BE2C (cell line): ENCODE results near the gene DENND5B.
"Not testable (repeated sequence)": the region's sequence is repeated elsewhere in the genome, so short reads cannot be mapped to it uniquely, and the experiment has no call there.

Experiments
- DNase-seq: peaks from one replicate; pipeline ENCODE4 v3.0.0-alpha.2; 2020
- H3K27me3 ChIP-seq: fragments of 250-450 bp; sonication (Bioruptor Pico); 2 replicates; pipeline ENCODE4 v1.5.1; 2020; ENCODE audit warnings: mild to moderate bottlenecking
- H3K36me3 ChIP-seq: fragments of 250-450 bp; sonication (Bioruptor Pico); 2 replicates; pipeline ENCODE4 v1.5.1; 2020; ENCODE audit warnings: mild to moderate bottlenecking
- H3K4me1 ChIP-seq: fragments of 250-450 bp; sonication (Bioruptor Pico); 2 replicates; pipeline ENCODE4 v1.5.1; 2020
- H3K4me3 ChIP-seq: 2 replicates; pipeline ENCODE4 v1.5.1; 2011; ENCODE audit warnings: low read depth, low read length
- H3K9me3 ChIP-seq: fragments of 250-450 bp; sonication (Bioruptor Pico); 2 replicates; pipeline ENCODE4 v1.5.1; 2020
- CTCF ChIP-seq: IDR thresholded peaks from 2 replicates; pipeline ENCODE4 v1.5.1; 2012; ENCODE audit warnings: mild to moderate bottlenecking, low read depth, low read length

The DENND5B gene

GRCh38 chr12:31387011-31387410 lies 203.9 kb downstream of the DENND5B start:
- H3K4me3 ChIP-seq, result no peak overlapping the region
- H3K36me3 ChIP-seq, result peaks cover 4% of the 10 kb centered on the region; the same call in 1 of the 2 replicates
- no peaks in the 10 kb centered on the region for H3K9me3 ChIP-seq
- no peak for DNase-seq
- no peaks in the 10 kb centered on the region for H3K27me3 ChIP-seq
- TF ChIP-seq CTCF, result no peak
- H3K4me1 ChIP-seq, result no peaks in the 10 kb centered on the region

- H3K9me3 ChIP-seq, result no peaks in the 10 kb centered on the region
- no peak for DNase-seq
- no peaks in the 10 kb centered on the region for H3K27me3 ChIP-seq
- no peak overlapping the region for H3K4me3 ChIP-seq
- TF ChIP-seq CTCF, result no peak
- H3K4me1 ChIP-seq, result no peaks in the 10 kb centered on the region
- peaks cover 4% of the 10 kb centered on the region; the same call in 1 of the 2 replicates for H3K36me3 ChIP-seq
These were observed 204.6 kb downstream of the DENND5B start for GRCh38 chr12:31386364-31386777.

- H3K4me3 ChIP-seq, H3K9me3 ChIP-seq, DNase-seq, H3K36me3 ChIP-seq, H3K27me3 ChIP-seq, H3K4me1 ChIP-seq: not testable (repeated sequence)
These were observed 213.7 kb downstream of the DENND5B start for GRCh38 chr12:31377210-31377609.

GRCh38 chr12:31375422-31375821 lies 215.5 kb downstream of the DENND5B start:
- H3K36me3 ChIP-seq, H3K9me3 ChIP-seq, H3K4me1 ChIP-seq, H3K4me3 ChIP-seq, H3K27me3 ChIP-seq, DNase-seq: not testable (repeated sequence)

GRCh38 chr12:31371256-31371620 lies 219.7 kb downstream of the DENND5B start:
- Histone ChIP-seq H3K9me3 (no peaks in the 10 kb centered on the region), H3K4me3 (no peak overlapping the region), H3K27me3 (no peaks in the 10 kb centered on the region), H3K36me3 (no peaks in the 10 kb centered on the region), H3K4me1 (no peaks in the 10 kb centered on the region)
- TF ChIP-seq CTCF, result no peak
- no peak for DNase-seq

- TF ChIP-seq CTCF, result no peak
- no peak for DNase-seq
- H3K4me1 ChIP-seq, result no peaks in the 10 kb centered on the region
- H3K9me3 ChIP-seq, result no peaks in the 10 kb centered on the region
- H3K36me3 ChIP-seq, result no peaks in the 10 kb centered on the region
- H3K27me3 ChIP-seq, result no peaks in the 10 kb centered on the region
- H3K4me3 ChIP-seq, result no peak overlapping the region
These were observed 220.2 kb downstream of the DENND5B start for GRCh38 chr12:31370531-31371255.

GRCh38 chr12:31369712-31370521 lies 221.0 kb downstream of the DENND5B start:
- Histone ChIP-seq H3K9me3 (no peaks in the 10 kb centered on the region), H3K4me1 (no peaks in the 10 kb centered on the region), H3K27me3 (no peaks in the 10 kb centered on the region), H3K4me3 (no peak overlapping the region), H3K36me3 (no peaks in the 10 kb centered on the region)
- no peak for TF ChIP-seq CTCF
- DNase-seq, result no peak
